OCI-LY7 (cell line): ENCODE data around the gene ECI1.

Experiments used
- CTCF ChIP-seq: fragments of 200-600 bp; sonication (generic); conservative IDR thresholded peaks from 2 replicates; pipeline ENCODE4 v1.5.1; 2014; ENCODE audit warnings: mild to moderate bottlenecking, antibody characterized with exemption, low read length, moderate library complexity, mixed read lengths
- EZH2phosphoT487 ChIP-seq: fragments of 200-600 bp; sonication (generic); IDR thresholded peaks from 2 replicates; pipeline ENCODE4 v1.6.1; 2018; ENCODE audit warnings: low read depth, borderline replicate concordance, mild to moderate bottlenecking, mixed run types, antibody characterized with exemption, low read length, moderate library complexity, mixed read lengths

GRCh38 chr16:2235234-2235651 is 16.1 kb downstream of the ECI1 start:
- no peak for TF ChIP-seq CTCF
- no peak for TF ChIP-seq EZH2phosphoT487
